Calu3 (cell line): ENCODE data around the gene ANTXR2. TPM values are rescaled to one million over a fixed set of nuclear protein-coding genes. Genes with fewer than 3 reads are reported as not detected.

Experiments
- BruUV-seq: library from RNA; stranded (reverse); fragments of 400-500 nt; replicated peaks from 2 replicates; lab custom pipeline; 2021; lab: Mats Ljungman, UMichigan
- CTCF ChIA-PET: fragments of 300-600 bp; sonication (Branson Sonifier 250); formaldehyde crosslinking; loops from one replicate; lab custom pipeline; 2022; ENCODE audit warnings: antibody characterized with exemption; lab: Charles Lee
- DNase-seq: peaks from one replicate; pipeline ENCODE4 v3.0.0; 2022
- H3K27ac Mint-ChIP-seq: one replicate; pipeline ENCODE4 v1.8.0; 2022; ENCODE audit warnings: mixed read lengths; ENCODE audit not compliant: unreplicated experiment
- H3K27me3 Mint-ChIP-seq: one replicate; pipeline ENCODE4 v1.8.0; 2022; ENCODE audit warnings: mixed read lengths; ENCODE audit not compliant: unreplicated experiment
- H3K36me3 Mint-ChIP-seq: one replicate; pipeline ENCODE4 v1.8.0; 2022; ENCODE audit warnings: mild to moderate bottlenecking, moderate library complexity, mixed read lengths; ENCODE audit not compliant: insufficient read depth, unreplicated experiment
- H3K4me1 Mint-ChIP-seq: one replicate; pipeline ENCODE4 v1.8.0; 2022; ENCODE audit warnings: mild to moderate bottlenecking, low read depth, mixed read lengths; ENCODE audit not compliant: unreplicated experiment
- H3K4me3 Mint-ChIP-seq: one replicate; pipeline ENCODE4 v1.8.0; 2022; ENCODE audit warnings: mild to moderate bottlenecking, low read depth, moderate library complexity, mixed read lengths; ENCODE audit not compliant: unreplicated experiment
- H3K9me3 Mint-ChIP-seq: one replicate; pipeline ENCODE4 v1.8.0; 2022; ENCODE audit warnings: low read depth, mixed read lengths; ENCODE audit not compliant: unreplicated experiment
- CTCF ChIP-seq: fragments of 200-600 bp; IDR thresholded peaks from one replicate; pipeline ENCODE4 v1.8.0; 2022; ENCODE audit warnings: antibody characterized with exemption; ENCODE audit not compliant: unreplicated experiment
- intact Hi-C: fragments of 100-400 bp; cut with micrococcal nuclease; formaldehyde crosslinking; loops from one replicate; pipeline ENCODE4 v1.10.0; 2022; ENCODE audit not compliant: unreplicated experiment
- total RNA-seq: library from RNA; stranded (reverse); gene quantifications from 2 replicates; pipeline ENCODE4 v1.2.3, GENCODE V29; 2022

ANTXR2 gene
- total RNA-seq, 1 experiment from 2014 or later, result 23.6 TPM

DNA sequence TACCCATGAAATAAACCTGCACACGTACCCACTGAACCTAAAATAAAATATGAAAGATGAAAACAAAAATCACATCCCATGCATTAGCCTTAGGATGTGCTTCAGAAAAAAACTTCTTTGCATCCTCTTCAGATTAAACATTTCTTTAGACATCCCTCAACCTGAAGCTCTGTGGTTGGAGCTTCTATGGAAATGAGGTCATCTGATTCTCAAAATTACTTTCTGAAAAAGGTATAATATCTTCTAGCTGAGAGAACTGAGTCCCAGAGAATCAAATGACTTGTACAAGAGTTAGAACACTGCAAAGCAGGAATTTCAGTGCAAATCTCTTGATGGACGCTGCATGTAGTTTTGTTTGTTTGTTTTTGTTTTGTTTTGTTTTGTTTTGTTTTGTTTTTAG lies 19.1 kb upstream of the ANTXR2 start:
- intact Hi-C loops, result no loop called here
- no peak overlapping the region for H3K4me3 Mint-ChIP-seq
- H3K9me3 Mint-ChIP-seq, result no peaks in the 10 kb centered on the region
- H3K4me1 Mint-ChIP-seq, result no peaks in the 10 kb centered on the region
- CTCF ChIA-PET, result no interaction called here
- DNase-seq, result no peak
- no peaks in the 10 kb centered on the region for H3K27me3 Mint-ChIP-seq
- no peak overlapping the region for H3K27ac Mint-ChIP-seq
- no peaks in the 10 kb centered on the region for H3K36me3 Mint-ChIP-seq
- no TSS peak for BruUV-seq
- TF ChIP-seq CTCF, result no peak

GRCh38 chr4:80091688-80092087 lies 18.7 kb upstream of the ANTXR2 start:
- CTCF ChIA-PET, result no interaction called here
- Mint-ChIP-seq H3K4me3 (no peak overlapping the region), H3K27ac (no peak overlapping the region), H3K36me3 (no peaks in the 10 kb centered on the region), H3K9me3 (no peaks in the 10 kb centered on the region), H3K27me3 (no peaks in the 10 kb centered on the region), H3K4me1 (no peaks in the 10 kb centered on the region)
- TF ChIP-seq CTCF, result no peak
- intact Hi-C loops, result no loop called here
- no TSS peak for BruUV-seq
- DNase-seq, result no peak

DNA sequence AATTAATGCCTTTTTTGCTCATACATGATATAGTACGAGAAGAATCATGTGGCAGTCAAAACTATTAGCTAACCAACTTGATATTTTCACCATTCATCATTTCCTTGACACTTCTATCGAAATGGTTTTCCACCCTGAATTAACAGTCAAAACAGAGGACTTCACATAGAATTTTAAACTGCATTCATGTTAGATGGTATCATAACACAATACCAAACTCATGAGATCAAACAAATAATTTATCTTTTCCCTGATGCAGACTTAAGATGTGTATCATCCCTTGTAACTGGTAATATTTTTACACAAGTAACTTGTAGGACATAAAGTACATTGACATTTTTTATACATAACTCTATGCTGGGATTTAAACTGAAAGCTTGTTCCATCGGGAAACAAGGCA lies 18.2 kb upstream of the ANTXR2 start:
- intact Hi-C loops, result no loop called here
- Mint-ChIP-seq H3K9me3 (no peaks in the 10 kb centered on the region), H3K27me3 (no peaks in the 10 kb centered on the region), H3K27ac (no peak overlapping the region), H3K4me1 (no peaks in the 10 kb centered on the region), H3K36me3 (no peaks in the 10 kb centered on the region), H3K4me3 (no peak overlapping the region)
- TF ChIP-seq CTCF, result no peak
- no peak for DNase-seq
- no TSS peak for BruUV-seq
- CTCF ChIA-PET, result no interaction called here

DNA sequence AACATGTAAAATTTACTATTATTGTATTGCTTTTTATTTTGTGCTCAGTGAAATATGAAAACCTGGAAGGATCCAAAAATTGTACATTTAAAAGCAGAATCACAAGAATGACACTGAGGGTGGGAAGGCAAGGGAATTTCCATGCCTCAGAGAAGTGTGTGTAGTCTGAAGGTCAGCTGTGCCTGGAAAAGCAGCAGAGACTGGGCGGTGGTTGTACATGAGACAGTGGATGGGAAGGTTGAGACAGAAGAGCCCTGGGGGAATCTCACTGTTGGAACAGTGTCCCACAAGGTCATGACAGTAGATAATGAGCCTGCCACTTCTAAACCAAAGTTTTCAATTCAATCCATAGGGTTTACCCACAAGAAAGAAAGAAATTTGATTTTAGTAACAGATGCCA lies 17.1 kb upstream of the ANTXR2 start:
- Mint-ChIP-seq H3K4me1 (no peaks in the 10 kb centered on the region), H3K9me3 (no peaks in the 10 kb centered on the region), H3K27ac (no peak overlapping the region), H3K27me3 (no peaks in the 10 kb centered on the region), H3K4me3 (no peak overlapping the region), H3K36me3 (no peaks in the 10 kb centered on the region)
- intact Hi-C loops, result no loop called here
- CTCF ChIA-PET, result no interaction called here
- BruUV-seq, result no TSS peak
- no peak for DNase-seq
- no peak for TF ChIP-seq CTCF
